Measurements from ENCODE around the gene IL20. TPM values are rescaled to one million over a fixed set of nuclear protein-coding genes. Genes with fewer than 3 reads are reported as not detected.

The IL20 gene
- total RNA-seq, 1 donor from 2014 or later = not detected

GRCh38 chr1:206883876-206884275, 18.5 kb downstream of the IL20 start:
- Histone ChIP-seq H3K4me1 (no peaks in the 10 kb centered on the region), H3K9ac (no peak overlapping the region), H3K4me2 (no peak overlapping the region), H2AFZ (replicated peaks) (no peak overlapping the region), H3K27me3 (no peaks in the 10 kb centered on the region), H3K9me3 (ENCODE audit: low read depth) (peaks cover 3% of the 10 kb centered on the region), H3K36me3 (no peaks in the 10 kb centered on the region), H3F3A (ENCODE audit: low read depth) (no peaks in the 10 kb centered on the region), H4K20me1 (ENCODE audit: low read depth) (no peaks in the 10 kb centered on the region), H3K79me2 (ENCODE audit: low read depth) (no peaks in the 10 kb centered on the region), H3K27ac (no peak overlapping the region), H3K4me3 (no peak overlapping the region)
- no peak overlapping the region for H3K4me3 Mint-ChIP-seq
- no peaks in the 10 kb centered on the region for H3K27me3 Mint-ChIP-seq (ENCODE audit: insufficient read depth, low read depth)
- no peak overlapping the region for H3K27ac Mint-ChIP-seq
- H3K4me1 Mint-ChIP-seq = no peaks in the 10 kb centered on the region
- no peaks in the 10 kb centered on the region for H3K9me3 Mint-ChIP-seq
- TF ChIP-seq CTCF (IDR thresholded peaks at IDR 0.05) = no peak
- no peak for TF ChIP-seq EZH2 (IDR thresholded peaks at IDR 0.05)
- no peak for TF ChIP-seq EZH2phosphoT487 (IDR thresholded peaks at IDR 0.05)
- H3K36me3 Mint-ChIP-seq = no peaks in the 10 kb centered on the region
- DNase-seq (ENCODE audit: low spot score) = no peak

DNA sequence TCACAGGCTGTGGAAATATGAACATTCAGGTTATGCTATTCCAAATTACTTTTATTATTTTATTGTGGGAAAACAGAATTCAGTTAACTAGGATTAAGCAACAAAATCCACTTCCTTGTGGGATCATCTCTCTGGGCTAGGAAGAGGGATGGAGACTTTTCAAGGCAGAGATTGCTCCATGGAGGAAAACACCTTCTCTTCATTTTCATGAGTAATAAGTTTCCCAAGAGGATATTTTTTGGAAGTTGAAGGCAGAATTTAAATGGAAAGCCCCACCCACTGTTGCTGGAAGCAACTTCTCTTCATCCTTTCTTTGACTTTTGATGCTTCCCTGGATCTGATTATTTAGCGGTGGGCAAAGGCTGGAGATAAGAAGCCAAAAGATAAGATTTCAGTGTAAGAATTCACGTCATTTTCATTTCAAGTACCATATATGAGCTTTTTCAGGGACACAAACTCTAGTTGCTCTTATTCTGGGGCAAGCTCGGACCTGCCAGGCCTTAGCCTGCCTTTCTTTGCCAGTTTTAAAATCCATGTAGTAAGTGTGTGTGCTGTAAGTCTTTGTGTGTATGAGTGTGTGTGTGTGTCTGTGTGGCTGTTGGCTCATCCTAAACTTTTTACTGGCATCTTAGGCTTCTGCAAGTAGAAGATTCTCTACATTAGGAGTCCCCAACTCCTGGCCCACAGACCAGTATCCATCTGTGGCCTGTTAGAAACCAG, 20.1 kb downstream of the IL20 start:
- TF ChIP-seq CTCF (IDR thresholded peaks at IDR 0.05) (no peak), EZH2phosphoT487 (IDR thresholded peaks at IDR 0.05) (no peak), EZH2 (IDR thresholded peaks at IDR 0.05) (no peak)
- H2AFZ ChIP-seq (replicated peaks) = no peak overlapping the region

DNA sequence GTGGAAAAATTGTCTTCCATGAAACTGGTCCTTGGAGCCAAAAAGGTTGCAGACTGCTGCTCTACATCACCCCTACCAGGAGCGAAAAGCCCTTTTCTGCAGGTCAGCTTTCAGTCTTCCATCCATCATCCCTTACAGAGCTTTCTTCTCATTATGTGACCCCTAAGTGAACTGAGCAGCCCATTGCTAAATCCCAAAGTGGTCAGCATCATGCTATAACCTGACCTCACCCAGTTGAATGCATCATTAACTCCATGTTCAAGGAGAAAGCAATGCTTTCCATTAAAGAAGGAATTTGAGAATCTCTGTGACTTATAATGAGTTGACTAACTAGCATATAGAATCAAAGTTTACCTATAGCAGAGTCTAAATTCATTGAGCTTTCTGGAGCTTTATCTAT, 21.4 kb downstream of the IL20 start:
- Histone ChIP-seq H3K9me3 (ENCODE audit: low read depth) (no peaks in the 10 kb centered on the region), H4K20me1 (ENCODE audit: low read depth) (no peaks in the 10 kb centered on the region), H2AFZ (replicated peaks) (no peak overlapping the region), H3K9ac (no peak overlapping the region), H3K79me2 (ENCODE audit: low read depth) (no peaks in the 10 kb centered on the region), H3K27ac (no peak overlapping the region), H3K4me3 (no peak overlapping the region), H3K27me3 (no peaks in the 10 kb centered on the region), H3K36me3 (no peaks in the 10 kb centered on the region), H3K4me2 (no peak overlapping the region), H3F3A (ENCODE audit: low read depth) (no peaks in the 10 kb centered on the region), H3K4me1 (no peaks in the 10 kb centered on the region)
- no peak for TF ChIP-seq CTCF (IDR thresholded peaks at IDR 0.05)
- no peak for TF ChIP-seq EZH2 (IDR thresholded peaks at IDR 0.05)
- no peak for TF ChIP-seq EZH2phosphoT487 (IDR thresholded peaks at IDR 0.05)
- no peak for DNase-seq (ENCODE audit: low spot score)
- H3K9me3 Mint-ChIP-seq = no peaks in the 10 kb centered on the region
- H3K27ac Mint-ChIP-seq = no peak overlapping the region
- H3K4me1 Mint-ChIP-seq = no peaks in the 10 kb centered on the region
- H3K4me3 Mint-ChIP-seq = no peak overlapping the region
- H3K36me3 Mint-ChIP-seq = no peaks in the 10 kb centered on the region
- peaks cover 2% of the 10 kb centered on the region for H3K27me3 Mint-ChIP-seq (ENCODE audit: insufficient read depth, low read depth)

More for the DNA sequence above, 20.1 kb downstream of the IL20 start:
- Histone ChIP-seq H3K79me2 (ENCODE audit: low read depth) (no peaks in the 10 kb centered on the region), H4K20me1 (ENCODE audit: low read depth) (no peaks in the 10 kb centered on the region), H3K27ac (no peak overlapping the region), H3K4me1 (no peaks in the 10 kb centered on the region), H3K4me3 (no peak overlapping the region), H3F3A (ENCODE audit: low read depth) (no peaks in the 10 kb centered on the region), H3K9ac (no peak overlapping the region), H3K9me3 (ENCODE audit: low read depth) (no peaks in the 10 kb centered on the region), H3K36me3 (no peaks in the 10 kb centered on the region), H3K4me2 (no peak overlapping the region), H3K27me3 (no peaks in the 10 kb centered on the region)
- Mint-ChIP-seq H3K4me3 (no peak overlapping the region), H3K36me3 (no peaks in the 10 kb centered on the region), H3K9me3 (no peaks in the 10 kb centered on the region), H3K4me1 (no peaks in the 10 kb centered on the region), H3K27ac (peak overlapping the region; percentile 43), H3K27me3 (ENCODE audit: insufficient read depth, low read depth) (no peaks in the 10 kb centered on the region)
- DNase-seq (ENCODE audit: low spot score) = no peak
